ENCODE measurements around the gene COL25A1.

The COL25A1 gene

GRCh38 chr4:108980455-108981239 lies 321.8 kb downstream of the COL25A1 start:
- no peak for DNase-seq (ENCODE audit: extremely low read depth, low read depth)
- no peak for TF ChIP-seq CTCF (IDR thresholded peaks at IDR 0.05; ENCODE audit: low read depth, low read length, missing control alignments)
- H3K4me3 ChIP-seq (replicated peaks; ENCODE audit: low read depth, low read length) = no peak overlapping the region

- no peak for TF ChIP-seq CTCF (IDR thresholded peaks at IDR 0.05; ENCODE audit: low read depth, low read length, missing control alignments)
- DNase-seq (ENCODE audit: extremely low read depth, low read depth) = no peak
- H3K4me3 ChIP-seq (replicated peaks; ENCODE audit: low read depth, low read length) = no peak overlapping the region
Observed at GRCh38 chr4:108979759-108980158, 322.7 kb downstream of the COL25A1 start.

- no peak for DNase-seq (ENCODE audit: extremely low read depth, low read depth)
- no peak overlapping the region for H3K4me3 ChIP-seq (replicated peaks; ENCODE audit: low read depth, low read length)
- TF ChIP-seq CTCF (IDR thresholded peaks at IDR 0.05; ENCODE audit: low read depth, low read length, missing control alignments) = no peak
Observed at GRCh38 chr4:108978066-108978465, 324.4 kb downstream of the COL25A1 start.

GRCh38 chr4:108972613-108973283 lies 329.7 kb downstream of the COL25A1 start:
- no peak for DNase-seq (ENCODE audit: extremely low read depth, low read depth)
- no peak for TF ChIP-seq CTCF (IDR thresholded peaks at IDR 0.05; ENCODE audit: low read depth, low read length, missing control alignments)
- H3K4me3 ChIP-seq (replicated peaks; ENCODE audit: low read depth, low read length) = no peak overlapping the region

GRCh38 chr4:108971473-108971872 lies 331.0 kb downstream of the COL25A1 start:
- DNase-seq (ENCODE audit: extremely low read depth, low read depth) = no peak
- H3K4me3 ChIP-seq (replicated peaks; ENCODE audit: low read depth, low read length) = no peak overlapping the region
- TF ChIP-seq CTCF (IDR thresholded peaks at IDR 0.05; ENCODE audit: low read depth, low read length, missing control alignments) = no peak

- no peak for TF ChIP-seq CTCF (IDR thresholded peaks at IDR 0.05; ENCODE audit: low read depth, low read length, missing control alignments)
- DNase-seq (ENCODE audit: extremely low read depth, low read depth) = no peak
Observed at GRCh38 chr4:108965472-108966076, 336.9 kb downstream of the COL25A1 start.

More at GRCh38 chr4:108965472-108966076, 336.9 kb downstream of the COL25A1 start:
- no peak overlapping the region for H3K4me3 ChIP-seq (replicated peaks; ENCODE audit: low read depth, low read length)

Data from HFF-Myc (cell line).